Esophagus squamous epithelium (tissue), 5 donors: ENCODE results near the gene VSNL1. TPM values are rescaled to one million over a fixed set of nuclear protein-coding genes. Genes with fewer than 3 reads are reported as not detected.

Source experiments
- DNase-seq: peaks from one replicate; lab custom pipeline; 2025; lab: John Stamatoyannopoulos, UW
- H3K27ac ChIP-seq, 4 donors: fragments of 200-600 bp; sonication (generic); one replicate each; pipeline ENCODE4 v1.5.1; 2016 to 2019; ENCODE audit warnings: mild to moderate bottlenecking in 1 of 4
- H3K27me3 ChIP-seq, 4 donors: fragments of 200-600 bp; sonication (generic); 1 replicate in 3 of 4; 2 replicates in 1 of 4; pipeline versions ENCODE4 v1.5.1 to v1.6.0; 2017 to 2021; ENCODE audit warnings: antibody characterized with exemption in 1 of 4
- H3K36me3 ChIP-seq, 3 donors: fragments of 200-600 bp; sonication (generic); one replicate each; pipeline ENCODE4 v1.5.1; 2016 to 2019
- H3K4me1 ChIP-seq, 3 donors: fragments of 200-600 bp; sonication (generic); one replicate each; pipeline ENCODE4 v1.5.1; 2017 to 2019
- H3K4me3 ChIP-seq, 4 donors: fragments of 200-600 bp; sonication (generic); 1 replicate in 3 of 4; 2 replicates in 1 of 4; pipeline ENCODE4 v1.5.1; 2016 to 2019; ENCODE audit warnings: mild to moderate bottlenecking in 2 of 4, moderate library complexity in 1 of 4
- H3K9me3 ChIP-seq, 3 donors: fragments of 200-600 bp; sonication (generic); one replicate each; pipeline ENCODE4 v1.5.1; 2016 to 2019
- CTCF ChIP-seq, 6 experiments: fragments of 450-650 bp in 4 of 6; fragments of 200-600 bp in 2 of 6; sonication (generic) in 2 of 6; IDR thresholded peaks; one replicate each; pipeline ENCODE4 v1.5.1; 2016 to 2019; ENCODE audit warnings: antibody characterized with exemption in 6 of 6, mild to moderate bottlenecking in 4 of 6, moderate library complexity in 4 of 6
- POLR2A ChIP-seq, 4 donors: fragments of 450-650 bp; IDR thresholded peaks; one replicate each; pipeline ENCODE4 v1.6.1; 2017; ENCODE audit warnings: antibody characterized with exemption in 4 of 4, mild to moderate bottlenecking in 4 of 4, moderate library complexity in 3 of 4
- WGBS, 2 donors: methylation state at CpG; one replicate each; pipeline ENCODE4 v1.1.5; 2018; 5-methylcytosine and 5-hydroxymethylcytosine counted together
- intact Hi-C: fragments of 100-400 bp; cut with DNase I; formaldehyde crosslinking; loops from one replicate; pipeline ENCODE4 v1.15.0; 2022
- total RNA-seq, 4 donors: library from RNA; depleted of rRNA; stranded (reverse); fragments of >200 nt; gene quantifications; one replicate each; pipeline ENCODE4 v1.1.0, GENCODE V29; 2016
- donor health status: DM: yes; HTN: yes; CAD: no.

Gene VSNL1
- total RNA-seq, 4 donors from 2014 or later: 39.1 to 88.3 (median 51.0) TPM

GRCh38 chr2:17674817-17675216 is 134.3 kb downstream of the VSNL1 start:
- no peak for TF ChIP-seq POLR2A (IDR thresholded peaks at IDR 0.05)
- no peak for TF ChIP-seq CTCF (IDR thresholded peaks at IDR 0.05)
- Histone ChIP-seq H3K27me3 (no peaks in the 10 kb centered on the region), H3K9me3 (no peaks in the 10 kb centered on the region), H3K27ac (no peak overlapping the region), H3K4me1 (no peaks in the 10 kb centered on the region), H3K4me3 (no peak overlapping the region), H3K36me3 (peaks cover 0 to 51% (median 0%) of the 10 kb centered on the region in 3 donors)
- intact Hi-C loops: no loop called here
- no peak for DNase-seq

GRCh38 chr2:17680119-17680518 is 139.6 kb downstream of the VSNL1 start:
- no peak for DNase-seq
- TF ChIP-seq CTCF (IDR thresholded peaks at IDR 0.05): no peak
- TF ChIP-seq POLR2A (IDR thresholded peaks at IDR 0.05): no peak
- peaks cover 0 to 95% (median 0%) of the 10 kb centered on the region in 3 donors for H3K36me3 ChIP-seq
- intact Hi-C loops: no loop called here
- no peaks in the 10 kb centered on the region for H3K4me1 ChIP-seq
- 90 to 94% methylated on average over 3 of the region's 3 CpGs for WGBS, 2 donors
- no peaks in the 10 kb centered on the region for H3K9me3 ChIP-seq
- no peak overlapping the region for H3K27ac ChIP-seq
- no peaks in the 10 kb centered on the region for H3K27me3 ChIP-seq
- H3K4me3 ChIP-seq: no peak overlapping the region

- TF ChIP-seq POLR2A (IDR thresholded peaks at IDR 0.05): no peak
- no peak for TF ChIP-seq CTCF (IDR thresholded peaks at IDR 0.05)
- WGBS, 2 donors: 88 to 89% methylated on average over 6 of the region's 6 CpGs
Measured at GRCh38 chr2:17682098-17682857, 141.8 kb downstream of the VSNL1 start.

GRCh38 chr2:17683981-17684380 is 143.5 kb downstream of the VSNL1 start:
- DNase-seq: no peak
- 86 to 92% methylated on average over 2 of the region's 2 CpGs for WGBS, 2 donors

More at GRCh38 chr2:17682098-17682857, 141.8 kb downstream of the VSNL1 start:
- Histone ChIP-seq H3K27ac (no peak overlapping the region), H3K36me3 (peaks cover 0 to 88% (median 0%) of the 10 kb centered on the region in 3 donors), H3K4me1 (no peaks in the 10 kb centered on the region), H3K9me3 (no peaks in the 10 kb centered on the region), H3K4me3 (no peak overlapping the region), H3K27me3 (no peaks in the 10 kb centered on the region)
- no peak for DNase-seq
- intact Hi-C loops: no loop called here

More at GRCh38 chr2:17683981-17684380, 143.5 kb downstream of the VSNL1 start:
- intact Hi-C loops: no loop called here
- no peak overlapping the region for H3K27ac ChIP-seq
- H3K27me3 ChIP-seq: no peaks in the 10 kb centered on the region
- H3K4me3 ChIP-seq: no peak overlapping the region
- no peaks in the 10 kb centered on the region for H3K9me3 ChIP-seq
- H3K36me3 ChIP-seq: peaks cover 0 to 90% (median 0%) of the 10 kb centered on the region in 3 donors
- TF ChIP-seq POLR2A (IDR thresholded peaks at IDR 0.05): no peak
- no peak for TF ChIP-seq CTCF (IDR thresholded peaks at IDR 0.05)
- H3K4me1 ChIP-seq: no peaks in the 10 kb centered on the region
